Measurements from ENCODE around the gene JAM2.

The JAM2 gene

GRCh38 chr21:25721987-25722386 is 82.9 kb downstream of the JAM2 start:
- DNase-seq: no peak

DNA sequence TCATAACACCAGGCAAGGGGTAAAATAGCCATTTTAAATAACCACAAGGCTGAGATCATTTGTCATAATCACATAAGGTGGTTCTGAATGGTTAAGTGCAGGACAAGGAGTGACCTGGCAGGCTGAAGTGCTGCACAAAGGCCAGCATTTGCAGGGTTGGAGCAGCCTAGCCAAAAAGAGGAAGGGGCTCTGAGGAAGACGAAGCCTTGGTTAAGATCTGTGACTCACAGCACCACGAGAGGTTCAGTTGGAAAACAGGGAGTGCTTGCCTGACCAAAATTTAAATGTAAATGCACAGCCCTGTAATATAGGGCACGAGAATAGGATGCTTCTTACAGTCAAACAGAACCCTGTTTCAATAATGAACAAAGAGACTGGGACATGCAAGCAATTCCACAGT is 83.6 kb downstream of the JAM2 start:
- DNase-seq: no peak

GRCh38 chr21:25732091-25732760 is 93.2 kb downstream of the JAM2 start:
- DNase-seq: no peak

DNA sequence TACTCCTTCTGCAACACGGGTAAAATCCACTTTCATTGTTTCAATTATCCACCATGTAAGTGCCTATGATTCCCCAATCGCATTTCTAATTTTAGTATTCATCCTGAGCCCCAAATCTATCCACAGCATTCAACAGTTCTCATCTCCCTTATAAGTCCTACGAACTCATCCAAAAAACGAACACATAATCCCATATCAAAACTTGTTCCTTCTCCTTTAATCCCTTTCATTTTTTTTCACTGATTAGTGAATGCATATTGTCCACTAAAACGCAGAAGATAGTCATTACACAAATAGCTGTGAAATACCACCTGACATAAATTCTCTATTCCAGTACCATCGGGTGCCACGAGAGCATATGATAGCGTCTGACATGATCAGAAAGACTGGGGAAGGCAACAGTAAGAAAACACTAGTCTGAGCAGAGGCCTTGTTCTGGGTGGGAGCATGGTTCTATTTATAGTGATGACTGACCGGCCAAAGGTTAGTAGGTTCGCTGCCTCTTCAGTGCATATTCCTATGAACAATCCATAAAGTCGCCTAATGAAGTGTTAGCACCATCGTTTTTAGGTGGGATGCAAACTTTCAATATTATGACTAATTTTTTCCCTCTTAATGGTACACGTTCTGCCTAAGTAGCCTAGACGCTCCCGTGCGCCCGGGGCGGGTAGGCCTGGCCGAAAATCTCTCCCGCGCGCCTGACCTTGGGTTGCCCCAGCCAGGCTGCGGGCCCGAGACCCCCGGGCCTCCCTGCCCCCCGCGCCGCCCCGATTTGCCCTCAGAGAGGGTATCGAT is 95.0 kb downstream of the JAM2 start:
- DNase-seq: peak; percentile 23

DNA sequence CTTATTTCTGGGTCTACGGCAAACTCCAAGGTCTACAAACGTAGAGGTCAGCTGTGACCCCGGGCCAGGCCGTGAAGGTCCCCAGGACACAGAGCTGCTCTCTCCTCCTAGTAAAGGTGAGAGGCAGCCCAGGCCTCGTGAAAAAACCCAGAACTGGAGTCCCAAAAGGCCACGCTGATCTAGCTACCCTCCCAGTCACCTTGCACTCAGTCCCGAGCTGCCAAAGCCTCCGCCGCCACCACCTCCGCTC is 95.5 kb downstream of the JAM2 start:
- DNase-seq: no peak

- peak; percentile 98 for DNase-seq
These were observed 96.0 kb downstream of the JAM2 start, which contains the start of the genes ATP5PF and GABPA for GRCh38 chr21:25734904-25735645. Gene ATP5PF (minus strand): TSS chr21:25734904. CDS start chr21:25729794, 5,110 bp downstream. Gene GABPA (plus strand): TSS chr21:25734972. CDS start chr21:25741599, 6,627 bp downstream.

GRCh38 chr21:25735646-25736597 is 96.9 kb downstream of the JAM2 start:
- peak; percentile 77 for DNase-seq

- DNase-seq: no peak
These were observed 98.4 kb downstream of the JAM2 start for GRCh38 chr21:25737421-25737820.

DNA sequence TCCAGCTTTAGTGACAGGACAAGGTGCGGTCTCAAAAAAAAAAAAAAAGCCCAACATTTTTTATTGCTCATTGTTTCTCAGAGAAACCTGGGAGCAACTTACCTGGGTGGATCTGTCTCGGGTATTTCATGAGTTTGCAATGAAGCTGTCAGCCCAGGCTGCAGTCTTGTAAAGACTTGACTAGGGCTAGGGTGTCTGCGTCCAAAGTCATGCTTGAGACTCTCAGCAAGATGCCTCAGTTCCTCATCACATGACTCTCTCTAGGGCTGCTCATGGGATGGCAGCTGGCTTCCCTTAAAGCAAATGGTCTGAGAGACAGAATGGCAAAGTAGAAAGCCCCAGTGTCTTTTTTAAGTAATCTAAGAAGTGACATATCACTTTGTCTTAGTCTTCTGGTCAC is 103.8 kb downstream of the JAM2 start:
- DNase-seq: no peak

DNA sequence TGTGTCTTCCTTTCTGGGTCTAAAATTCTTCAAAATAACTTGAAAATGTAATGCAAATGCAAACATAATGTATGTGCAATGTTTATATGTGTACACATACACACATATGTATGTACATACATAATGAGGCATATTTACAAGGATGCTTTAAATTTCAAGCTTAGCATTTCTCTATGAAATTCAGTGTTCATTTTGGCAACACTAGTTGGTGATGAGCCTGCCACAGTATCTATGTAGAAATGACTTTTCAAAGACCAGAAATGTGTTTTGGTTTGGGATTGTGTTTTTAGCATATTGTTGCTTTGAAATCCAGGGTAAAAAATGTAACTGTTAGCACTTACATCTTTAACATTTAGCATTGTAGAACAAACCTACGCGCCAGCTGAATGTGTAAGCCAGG is 105.8 kb downstream of the JAM2 start:
- DNase-seq: no peak

- DNase-seq: no peak
These were observed 111.0 kb downstream of the JAM2 start for GRCh38 chr21:25750085-25750484.

- DNase-seq: no peak
These were observed 113.4 kb downstream of the JAM2 start for GRCh38 chr21:25752416-25752815.

- DNase-seq: no peak
These were observed 117.3 kb downstream of the JAM2 start for GRCh38 chr21:25756190-25756932.

- DNase-seq: no peak
These were observed 118.5 kb downstream of the JAM2 start for GRCh38 chr21:25757531-25757930.

DNA sequence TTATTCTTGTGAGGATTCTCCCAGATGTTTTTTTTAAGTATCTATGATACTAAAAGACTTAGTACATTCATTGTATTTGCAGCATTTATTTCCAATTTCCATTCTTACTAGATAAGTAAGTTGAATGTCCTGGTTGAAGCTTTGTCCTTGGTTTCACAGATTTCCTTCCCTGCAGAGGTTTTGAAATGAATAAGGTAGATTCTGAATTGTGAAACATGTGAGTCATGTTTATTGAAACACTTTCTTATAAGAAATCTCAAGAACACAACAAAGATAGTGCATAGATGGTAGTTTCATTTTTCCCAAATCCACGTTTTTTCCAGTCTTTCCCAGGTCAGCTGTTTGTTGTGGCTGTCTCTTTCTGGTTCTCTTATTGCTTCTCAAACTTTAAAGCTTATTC is 120.5 kb downstream of the JAM2 start:
- DNase-seq: no peak

- no peak for DNase-seq
These were observed 121.0 kb downstream of the JAM2 start for GRCh38 chr21:25760061-25760460.

DNA sequence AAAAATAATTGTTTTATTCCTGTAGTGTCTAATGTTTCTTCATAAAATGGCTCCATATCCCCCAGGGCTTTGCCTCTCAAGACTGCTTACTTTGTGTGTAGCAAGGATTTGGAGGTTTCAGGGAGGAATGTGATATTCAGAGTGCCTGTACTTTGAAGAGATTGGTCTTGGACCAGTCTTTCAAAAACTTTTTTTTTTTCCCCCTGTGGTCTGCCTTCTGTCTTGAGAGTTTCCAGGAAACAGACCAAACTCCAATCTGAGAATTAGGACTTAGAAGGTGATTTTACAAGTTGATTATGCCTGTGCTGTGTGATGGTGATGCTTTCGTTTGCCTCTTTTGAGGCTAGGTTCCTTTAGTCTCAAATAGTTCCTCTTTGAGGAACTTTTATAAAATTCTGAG is 121.6 kb downstream of the JAM2 start:
- no peak for DNase-seq

- no peak for DNase-seq
These were observed 125.0 kb downstream of the JAM2 start for GRCh38 chr21:25764065-25764464.
